NCI-H82 treated with DMSO at 0.1 percent for 48 hours (cell line): ENCODE results near the gene KRTAP4-7.
"Not testable (repeated sequence)": the region's sequence is repeated elsewhere in the genome, so short reads cannot be mapped to it uniquely, and the experiment has no call there.

Source experiments
- DNase-seq: peaks from one replicate; lab custom pipeline; 2025; ENCODE audit not compliant: unreplicated experiment; lab: John Stamatoyannopoulos, UW

KRTAP4-7 gene

GRCh38 chr17:41084100-41084856 lies at the start of gene KRTAP4-7:
TSS of gene KRTAP4-7 (plus strand) at chr17:41084150. CDS start at chr17:41084207, 57 bp downstream.
- not testable (repeated sequence) for DNase-seq

- not testable (repeated sequence) for DNase-seq
These were observed 49.5 kb upstream of the KRTAP4-7 start, which contains the start of gene KRTAP1-3 for GRCh38 chr17:41034346-41034935. TSS of gene KRTAP1-3 (minus strand) at chr17:41034874. CDS start at chr17:41034821, 53 bp downstream.

GRCh38 chr17:41037853-41038350 lies 46.0 kb upstream of the KRTAP4-7 start:
- DNase-seq = no peak

- DNase-seq = not testable (repeated sequence)
These were observed 43.0 kb upstream of the KRTAP4-7 start, which contains the start of gene KRTAP1-1 for GRCh38 chr17:41040783-41041571. TSS of gene KRTAP1-1 (minus strand) at chr17:41041450. CDS start at chr17:41041397, 53 bp downstream.

GRCh38 chr17:41042953-41043352 lies 41.0 kb upstream of the KRTAP4-7 start:
- no peak for DNase-seq

GRCh38 chr17:41046735-41047465 lies 37.0 kb upstream of the KRTAP4-7 start, which contains the start of gene KRTAP2-1:
TSS of gene KRTAP2-1 (minus strand) at chr17:41047316. CDS start at chr17:41047267, 49 bp downstream.
- not testable (repeated sequence) for DNase-seq

GRCh38 chr17:41048441-41048840 lies 35.5 kb upstream of the KRTAP4-7 start:
- no peak for DNase-seq

GRCh38 chr17:41049110-41049509 lies 34.8 kb upstream of the KRTAP4-7 start:
- DNase-seq = no peak

GRCh38 chr17:41052566-41052965 lies 31.4 kb upstream of the KRTAP4-7 start:
- DNase-seq = no peak

- no peak for DNase-seq
These were observed 29.9 kb upstream of the KRTAP4-7 start for GRCh38 chr17:41054025-41054424.

- DNase-seq = not testable (repeated sequence)
These were observed 29.4 kb upstream of the KRTAP4-7 start for GRCh38 chr17:41054556-41054955.

- DNase-seq = not testable (repeated sequence)
These were observed 28.8 kb upstream of the KRTAP4-7 start, which contains the start of gene KRTAP2-2 for GRCh38 chr17:41055130-41055529. TSS of gene KRTAP2-2 (minus strand) at chr17:41055230. CDS start at chr17:41055211, 19 bp downstream.

- no peak for DNase-seq
These were observed 26.4 kb upstream of the KRTAP4-7 start for GRCh38 chr17:41057547-41057946.

GRCh38 chr17:41058741-41059140 lies 25.2 kb upstream of the KRTAP4-7 start:
- DNase-seq = no peak

GRCh38 chr17:41059276-41060051 lies 24.5 kb upstream of the KRTAP4-7 start:
- DNase-seq = not testable (repeated sequence)

- DNase-seq = no peak
These were observed 23.8 kb upstream of the KRTAP4-7 start, which contains the start of gene KRTAP2-3 for GRCh38 chr17:41060052-41060604. TSS of gene KRTAP2-3 (minus strand) at chr17:41060114. CDS start at chr17:41060050, 64 bp downstream.

GRCh38 chr17:41061964-41062363 lies 22.0 kb upstream of the KRTAP4-7 start:
- no peak for DNase-seq

- no peak for DNase-seq
These were observed 20.5 kb upstream of the KRTAP4-7 start for GRCh38 chr17:41063449-41063848.

- no peak for DNase-seq
These were observed 19.6 kb upstream of the KRTAP4-7 start for GRCh38 chr17:41064301-41064700.
